Right kidney (tissue), 1 donor: ENCODE measurements around the gene R3HDM4.

Experiments
- DNase-seq: peaks from one replicate; pipeline ENCODE4 v3.0.0-alpha.2; 2016

Gene R3HDM4

GRCh38 chr19:947707-948539, 34.9 kb upstream of the R3HDM4 start:
- no peak for DNase-seq

DNA sequence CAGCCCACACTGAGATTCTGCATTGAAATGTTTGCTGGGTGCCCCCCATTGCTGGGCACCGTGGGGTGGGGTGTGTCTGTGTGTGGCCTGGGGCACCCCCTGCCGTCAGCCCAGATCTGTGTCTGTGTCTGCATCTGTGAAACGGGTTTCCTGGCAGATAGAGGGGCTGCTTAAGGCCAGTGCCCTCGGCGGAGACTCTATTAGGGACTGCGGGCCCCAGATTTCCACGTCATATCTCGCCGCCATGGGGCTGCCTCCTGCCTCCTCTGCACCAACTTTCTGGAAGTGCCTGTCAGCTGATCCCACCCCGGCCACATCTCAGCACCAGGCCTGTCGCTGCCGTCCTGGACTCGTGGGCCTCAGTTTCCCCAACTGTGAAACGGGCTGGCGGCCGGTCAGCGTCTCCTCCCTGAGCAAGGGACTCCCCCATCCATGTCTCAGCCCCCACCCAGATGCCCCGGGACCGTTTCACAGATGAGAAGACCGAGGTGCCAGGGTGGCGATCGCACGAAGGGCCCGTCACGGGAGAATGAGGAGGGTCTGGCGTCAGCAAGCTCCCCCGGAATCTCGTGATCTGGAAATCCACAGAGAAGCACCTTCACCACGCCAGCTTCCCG, 34.2 kb upstream of the R3HDM4 start:
- DNase-seq, result no peak

GRCh38 chr19:945401-946252, 32.6 kb upstream of the R3HDM4 start:
- DNase-seq, result no peak

DNA sequence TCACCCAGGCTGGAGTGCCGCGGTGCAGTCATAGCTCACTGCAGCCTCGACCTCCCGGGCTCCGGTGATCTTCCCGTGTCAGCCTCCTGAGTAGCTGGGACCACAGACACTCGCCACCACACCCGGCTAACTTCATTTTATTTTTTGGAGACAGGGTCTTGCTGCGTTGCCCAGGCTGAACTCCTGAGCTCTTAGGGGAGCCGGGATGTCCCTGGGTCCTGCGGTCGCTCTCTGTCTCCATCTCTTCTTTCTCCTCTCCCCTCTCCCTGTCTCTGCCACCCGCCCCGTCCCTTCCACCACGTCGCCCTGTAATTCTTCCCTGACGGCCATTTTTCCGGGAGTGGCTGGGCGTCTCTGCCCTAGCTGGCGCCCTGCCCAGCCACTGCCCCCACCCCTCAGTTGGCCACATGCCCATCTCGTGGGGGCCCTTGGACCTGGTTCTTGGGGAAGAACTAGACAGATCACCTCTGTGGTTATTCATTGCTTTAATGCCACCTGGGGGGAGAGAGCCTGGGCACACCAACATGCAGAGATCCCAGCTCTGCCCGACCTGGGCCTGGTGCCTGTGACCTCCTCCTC, 31.7 kb upstream of the R3HDM4 start:
- DNase-seq, result no peak

GRCh38 chr19:944171-944567, 31.1 kb upstream of the R3HDM4 start:
- DNase-seq, result peak; percentile 75

GRCh38 chr19:943551-944170, 30.6 kb upstream of the R3HDM4 start:
- no peak for DNase-seq

DNA sequence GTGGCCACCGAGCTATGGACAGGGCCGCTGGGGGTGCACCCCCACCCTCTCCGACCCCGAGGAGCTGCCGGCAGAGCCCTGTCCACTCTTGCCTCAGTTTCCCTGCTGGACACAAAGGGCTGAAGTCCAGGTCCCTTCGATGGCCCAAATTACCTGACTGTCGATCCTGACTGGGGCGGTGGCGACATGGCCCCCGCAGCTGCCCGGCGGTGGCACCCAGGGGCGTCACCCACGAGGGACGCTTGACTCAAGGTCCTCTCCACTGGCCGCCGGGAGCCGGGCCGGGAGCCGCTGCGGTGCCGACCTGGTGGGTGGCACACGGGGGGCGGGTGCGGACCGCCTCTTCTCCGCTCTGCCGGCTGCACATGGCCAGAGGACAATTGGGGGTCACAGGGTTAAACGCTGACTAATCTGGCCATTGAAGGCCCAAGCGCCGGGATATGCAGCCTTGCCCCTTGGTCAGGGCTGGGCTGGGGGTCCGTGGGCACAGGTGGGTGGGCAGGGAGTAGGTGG, 29.2 kb upstream of the R3HDM4 start:
- no peak for DNase-seq

DNA sequence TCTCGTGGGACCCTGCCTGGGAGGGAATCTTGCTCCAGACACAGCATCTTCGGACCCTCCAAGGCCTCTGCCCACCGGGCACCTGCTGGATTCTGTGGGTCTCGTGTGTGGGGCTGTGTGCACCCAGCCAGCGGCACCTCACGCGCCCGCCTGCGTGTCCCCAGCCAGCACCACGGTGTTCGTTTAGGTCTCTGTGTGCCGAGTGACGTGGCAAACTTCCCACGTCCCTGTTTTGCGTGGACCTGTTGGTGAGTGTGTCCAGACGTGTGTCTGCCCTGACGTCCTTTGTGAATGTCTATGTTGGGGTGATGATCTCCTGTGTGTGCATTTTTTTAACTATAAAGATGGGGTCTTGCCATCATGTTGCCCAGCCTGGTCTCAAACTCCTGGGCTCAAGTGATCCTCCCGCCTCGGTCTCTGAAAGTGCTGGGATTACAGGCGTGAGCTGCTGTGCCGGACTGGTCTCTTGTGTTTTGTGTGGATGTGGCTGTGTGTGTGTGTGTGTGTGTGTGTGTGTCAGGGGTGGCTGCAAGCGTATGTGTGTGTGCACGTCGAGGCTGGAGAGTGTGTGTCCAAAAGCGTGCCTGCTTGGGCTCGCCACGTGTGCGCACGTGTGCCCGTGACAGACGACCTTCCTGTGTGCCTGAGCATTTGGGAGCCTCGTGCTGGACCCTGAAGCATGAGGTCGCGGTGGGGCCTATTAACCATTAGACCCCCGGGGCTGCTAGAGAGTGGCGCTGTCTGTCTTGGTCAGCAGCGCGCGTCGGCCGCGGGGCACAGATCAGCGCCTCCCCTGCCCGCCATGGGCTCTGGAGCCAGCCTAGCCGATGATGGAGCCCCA, 28.5 kb upstream of the R3HDM4 start:
- DNase-seq, result no peak

- DNase-seq, result no peak
Measured at GRCh38 chr19:940591-941291, 27.7 kb upstream of the R3HDM4 start.

- no peak for DNase-seq
Measured at GRCh38 chr19:939922-940321, 26.9 kb upstream of the R3HDM4 start.

DNA sequence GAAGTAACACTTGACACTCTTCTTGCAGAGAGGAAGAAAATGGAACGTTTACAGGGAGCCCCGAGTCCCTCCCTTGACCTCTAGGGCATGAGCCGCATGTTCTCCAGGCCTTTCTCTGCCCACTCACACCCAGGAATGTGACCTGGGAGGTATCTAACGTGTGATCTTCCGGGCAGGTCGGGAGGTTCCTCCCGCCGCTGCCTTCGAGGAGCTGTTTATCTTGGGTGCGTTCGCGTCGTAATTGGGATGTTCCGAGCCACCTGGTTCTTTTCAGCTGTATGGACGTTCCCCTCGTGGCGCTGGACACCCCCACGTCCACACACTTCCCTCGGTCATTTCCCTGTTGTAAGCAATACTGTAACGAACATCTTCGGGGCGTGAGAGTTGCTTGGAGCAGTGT, 26.4 kb upstream of the R3HDM4 start:
- DNase-seq, result no peak

- DNase-seq, result no peak
Measured at GRCh38 chr19:938233-938923, 25.4 kb upstream of the R3HDM4 start.

DNA sequence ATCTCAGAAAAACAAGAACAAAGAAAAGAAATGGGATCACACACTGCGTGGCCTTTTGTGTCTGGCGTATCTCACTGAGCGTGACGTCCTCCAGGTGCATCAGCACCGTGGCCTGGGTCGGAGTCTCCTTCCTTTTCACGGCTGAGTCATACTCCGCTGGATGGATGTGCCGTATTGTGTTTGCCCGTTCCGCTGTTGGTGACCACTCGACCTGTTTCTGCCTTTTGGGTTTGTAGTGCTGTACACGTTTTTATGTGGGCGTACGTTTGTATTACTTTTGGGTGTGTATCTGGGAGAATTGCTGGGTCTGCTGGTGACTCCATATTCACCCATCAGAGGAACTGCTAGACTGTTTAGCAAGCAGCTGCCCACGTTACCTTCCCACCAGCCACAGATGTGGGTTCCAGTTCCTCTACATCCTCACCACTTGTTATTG, 24.3 kb upstream of the R3HDM4 start:
- no peak for DNase-seq

DNA sequence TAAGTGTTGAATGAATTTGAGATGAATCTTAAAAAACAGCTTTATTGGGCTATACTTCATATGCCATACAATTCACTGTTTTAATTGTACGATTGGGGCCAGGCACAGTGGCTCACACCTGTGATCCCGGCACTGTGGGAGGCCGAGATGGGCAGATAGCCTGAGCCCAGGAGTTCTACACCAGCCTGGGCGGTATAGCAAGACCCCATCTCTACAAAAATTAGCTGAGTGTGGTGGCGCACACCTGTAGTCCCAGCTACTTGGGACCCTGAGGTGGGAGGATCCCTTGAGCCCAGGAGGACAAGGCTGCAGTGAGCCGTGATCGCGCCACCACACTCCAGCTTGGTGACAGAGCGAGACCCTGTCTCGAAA, 23.1 kb upstream of the R3HDM4 start:
- DNase-seq, result no peak

DNA sequence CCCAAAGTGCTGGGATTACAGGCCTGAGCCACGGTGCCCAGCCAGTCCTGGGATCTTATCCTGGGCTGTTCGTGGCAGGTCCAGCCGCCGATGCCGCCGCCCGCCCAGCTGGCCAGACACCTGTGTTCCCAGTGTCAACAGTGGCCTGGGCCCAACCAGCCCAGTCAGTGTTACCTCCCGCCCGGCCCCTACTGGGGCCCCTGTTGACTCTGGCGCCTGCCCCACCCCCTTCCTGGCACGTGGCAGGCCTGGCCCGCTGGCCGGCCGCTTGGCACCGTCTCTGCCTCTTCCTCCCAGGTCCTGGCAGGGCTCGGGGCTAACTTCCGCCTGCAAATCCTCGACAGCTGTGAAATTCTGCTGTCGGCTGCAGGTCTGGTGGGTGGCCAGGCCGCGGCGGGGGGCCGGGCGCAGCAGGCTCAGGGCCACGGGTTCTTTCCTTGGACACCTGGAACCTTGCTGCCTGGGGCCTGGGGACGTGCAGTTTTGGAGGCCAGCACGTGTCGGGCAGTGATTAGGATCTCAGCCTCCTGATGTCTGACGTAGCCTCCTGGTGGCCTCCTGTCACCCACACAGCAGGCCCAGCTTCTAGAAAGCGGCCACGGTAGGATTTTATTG, 22.0 kb upstream of the R3HDM4 start:
- peak; percentile 57 for DNase-seq

GRCh38 chr19:934197-934840, 21.3 kb upstream of the R3HDM4 start:
- no peak for DNase-seq

DNA sequence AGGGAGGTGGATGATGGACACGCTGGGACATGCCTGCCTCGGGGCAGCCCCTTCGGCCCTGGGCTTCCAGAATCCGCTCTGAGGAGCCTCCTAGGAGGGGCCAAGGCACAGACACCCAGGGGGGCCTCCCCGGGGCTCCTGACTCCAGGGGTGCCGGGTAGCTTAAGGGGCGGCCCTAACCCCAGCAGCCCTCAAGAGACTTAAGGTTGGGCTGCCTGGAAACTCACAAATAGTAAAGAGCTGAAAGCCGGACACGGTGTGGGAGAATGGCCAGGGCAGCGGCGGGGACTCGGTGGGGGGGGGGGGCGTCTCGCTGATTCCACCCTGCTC, 20.5 kb upstream of the R3HDM4 start:
- no peak for DNase-seq

DNA sequence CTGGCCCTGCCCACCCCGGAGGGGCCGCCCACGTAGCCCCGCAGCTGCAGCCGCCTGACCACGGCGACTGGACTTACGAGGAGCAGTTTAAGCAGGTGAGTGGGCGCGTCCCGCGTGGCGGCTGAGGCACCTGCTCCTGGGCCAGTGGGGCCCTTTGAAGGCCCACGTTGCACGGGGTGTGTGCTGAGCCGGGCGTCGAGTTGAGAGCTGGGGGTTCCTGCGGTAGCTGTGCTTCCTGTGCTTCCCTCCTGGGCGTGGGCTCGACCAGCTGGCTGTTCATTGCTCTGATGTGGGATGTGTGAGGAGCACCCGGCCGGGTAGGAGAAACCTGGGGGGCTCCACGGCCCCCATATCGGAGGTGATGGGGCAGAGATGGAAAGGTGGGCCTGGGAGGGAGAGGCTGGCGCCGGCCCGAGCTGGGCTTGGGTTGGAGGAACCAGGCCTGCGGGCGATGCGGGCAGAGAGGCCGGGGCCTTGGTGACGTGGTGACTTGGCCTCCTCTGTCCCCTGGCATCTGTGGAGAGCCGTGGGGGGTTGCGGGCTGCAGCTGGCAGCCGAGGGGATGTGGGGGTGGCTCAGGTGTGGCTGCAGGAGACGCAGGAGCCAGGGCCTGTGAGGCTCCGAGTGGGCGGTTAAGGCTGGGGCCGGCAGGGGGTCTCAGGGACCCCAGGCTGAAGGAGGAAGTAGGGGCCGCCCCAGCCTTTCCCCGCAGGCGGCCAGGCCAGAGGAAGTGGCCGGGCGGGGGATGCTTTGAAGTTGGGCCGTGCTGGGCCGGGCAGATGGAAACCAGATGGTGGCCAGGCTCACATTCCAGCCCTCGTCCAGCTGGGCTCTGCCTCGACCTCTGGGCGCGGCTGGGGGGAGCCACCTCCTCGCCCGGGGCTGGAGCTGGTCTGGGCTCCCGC, 19.9 kb upstream of the R3HDM4 start:
- peak; percentile 77 for DNase-seq
